GM12874 (cell line): ENCODE measurements around the gene OR4D10.

ENCODE experiments used
- TF ChIP-seq, protein P1 (sequence below): IDR thresholded peaks from 2 replicates; pipeline ENCODE4 v1.5.1; 2011; ENCODE audit warnings: low read depth, mild to moderate bottlenecking, control low read depth, low read length, moderate library complexity; ENCODE audit not compliant: insufficient read depth

The OR4D10 gene

DNA sequence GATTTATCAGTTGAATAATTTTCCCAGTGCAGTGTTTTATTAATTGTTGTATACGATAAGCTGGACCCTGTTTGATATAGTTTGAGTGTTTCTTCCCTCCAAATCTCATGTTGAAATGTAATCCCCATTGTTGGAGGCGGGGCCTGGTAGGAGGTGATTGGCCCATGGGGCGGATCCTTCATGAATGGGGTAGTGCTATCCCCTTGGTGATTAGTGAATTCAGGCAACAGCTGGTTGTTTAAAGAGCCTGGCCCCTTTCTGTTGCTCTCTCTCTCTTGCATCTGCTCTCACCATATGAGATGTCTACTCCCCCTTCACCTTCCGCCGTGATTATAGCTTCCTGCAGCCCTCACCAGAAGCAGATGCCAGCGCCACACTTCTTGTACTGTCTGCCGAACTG lies 35.3 kb upstream of the OR4D10 start:
- TF ChIP-seq, protein P1, sequence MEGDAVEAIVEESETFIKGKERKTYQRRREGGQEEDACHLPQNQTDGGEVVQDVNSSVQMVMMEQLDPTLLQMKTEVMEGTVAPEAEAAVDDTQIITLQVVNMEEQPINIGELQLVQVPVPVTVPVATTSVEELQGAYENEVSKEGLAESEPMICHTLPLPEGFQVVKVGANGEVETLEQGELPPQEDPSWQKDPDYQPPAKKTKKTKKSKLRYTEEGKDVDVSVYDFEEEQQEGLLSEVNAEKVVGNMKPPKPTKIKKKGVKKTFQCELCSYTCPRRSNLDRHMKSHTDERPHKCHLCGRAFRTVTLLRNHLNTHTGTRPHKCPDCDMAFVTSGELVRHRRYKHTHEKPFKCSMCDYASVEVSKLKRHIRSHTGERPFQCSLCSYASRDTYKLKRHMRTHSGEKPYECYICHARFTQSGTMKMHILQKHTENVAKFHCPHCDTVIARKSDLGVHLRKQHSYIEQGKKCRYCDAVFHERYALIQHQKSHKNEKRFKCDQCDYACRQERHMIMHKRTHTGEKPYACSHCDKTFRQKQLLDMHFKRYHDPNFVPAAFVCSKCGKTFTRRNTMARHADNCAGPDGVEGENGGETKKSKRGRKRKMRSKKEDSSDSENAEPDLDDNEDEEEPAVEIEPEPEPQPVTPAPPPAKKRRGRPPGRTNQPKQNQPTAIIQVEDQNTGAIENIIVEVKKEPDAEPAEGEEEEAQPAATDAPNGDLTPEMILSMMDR, result no peak

DNA sequence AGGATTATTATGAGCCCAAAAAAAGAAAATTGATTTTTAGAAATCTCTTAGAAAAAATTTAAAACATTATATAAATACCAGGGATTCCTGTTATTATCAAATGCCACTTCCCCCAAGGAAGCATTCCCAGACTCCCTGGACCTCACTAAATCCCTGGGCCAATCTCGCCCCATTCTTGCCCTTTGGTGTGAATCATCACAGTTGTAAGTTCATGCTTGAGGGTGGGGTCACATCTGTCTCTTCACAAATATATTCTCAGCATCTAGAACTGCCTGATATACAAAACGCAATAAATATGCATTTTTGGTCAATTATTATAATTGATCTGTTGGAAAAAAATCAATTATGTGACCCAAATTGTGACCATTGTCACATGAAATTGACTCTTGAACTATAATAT lies 24.6 kb upstream of the OR4D10 start:
- TF ChIP-seq, protein P1, result no peak

DNA sequence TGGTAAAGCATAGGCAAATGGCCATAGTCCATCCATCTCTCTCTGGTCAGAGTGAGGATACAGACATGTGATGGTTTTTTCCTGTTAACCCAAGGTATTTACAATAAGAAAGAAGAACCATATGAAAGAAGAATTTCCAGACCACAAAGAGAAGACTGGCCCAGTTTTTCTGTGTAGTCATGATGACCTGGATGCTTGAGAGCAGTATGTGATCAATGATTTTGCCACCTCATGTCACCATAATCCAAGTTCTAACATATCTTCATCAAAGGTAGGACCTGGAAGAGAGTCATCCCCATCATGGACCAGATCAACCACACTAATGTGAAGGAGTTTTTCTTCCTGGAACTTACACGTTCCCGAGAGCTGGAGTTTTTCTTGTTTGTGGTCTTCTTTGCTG lies 16.5 kb upstream of the OR4D10 start, which contains the start of gene OR4D6:
Gene OR4D6 (plus strand): TSS at position 301 of the 400 bp plus-strand sequence. CDS start 0 bp downstream, at position 301.
- TF ChIP-seq, protein P1, result no peak

DNA sequence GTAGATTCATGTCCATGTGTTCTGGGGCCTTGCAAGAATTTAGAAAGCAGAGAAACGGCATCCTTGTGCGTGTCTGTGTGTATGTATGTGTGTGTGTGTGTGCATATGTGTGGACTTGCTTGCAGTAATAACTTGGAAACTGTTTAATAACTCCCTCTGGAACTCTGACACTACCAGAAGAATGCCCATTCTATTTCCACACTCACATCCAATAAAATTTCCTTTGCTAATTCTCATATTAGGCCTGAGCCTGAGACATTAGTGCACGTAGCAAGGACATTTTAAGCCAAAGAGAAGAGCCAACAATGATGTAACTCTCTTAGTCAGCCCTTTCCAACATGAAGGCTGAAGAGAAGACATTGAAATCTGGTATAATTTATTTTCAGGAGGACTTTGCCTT lies 13.2 kb upstream of the OR4D10 start:
- TF ChIP-seq, protein P1, result no peak

DNA sequence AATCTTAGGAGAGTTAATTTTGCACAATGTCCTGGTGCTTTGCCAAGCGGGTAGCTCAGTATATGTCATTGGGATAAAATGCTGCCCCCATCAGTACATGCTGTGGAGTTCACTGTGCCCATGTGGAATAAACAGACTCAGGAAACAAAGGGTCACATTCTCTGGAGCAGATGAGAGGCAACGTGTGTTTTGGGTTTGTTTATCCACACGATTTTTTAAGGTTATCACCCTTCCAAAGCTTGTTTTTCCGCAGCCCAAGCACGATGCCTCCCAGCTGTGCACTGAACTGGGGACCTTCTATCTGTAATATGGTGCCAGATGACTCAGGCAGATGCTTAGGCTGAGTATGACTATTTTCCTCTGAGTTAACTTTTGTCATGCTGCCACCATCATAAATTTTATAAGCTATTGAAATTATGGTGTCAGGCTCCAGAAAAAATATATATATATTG lies 9.9 kb upstream of the OR4D10 start:
- TF ChIP-seq, protein P1, result no peak

DNA sequence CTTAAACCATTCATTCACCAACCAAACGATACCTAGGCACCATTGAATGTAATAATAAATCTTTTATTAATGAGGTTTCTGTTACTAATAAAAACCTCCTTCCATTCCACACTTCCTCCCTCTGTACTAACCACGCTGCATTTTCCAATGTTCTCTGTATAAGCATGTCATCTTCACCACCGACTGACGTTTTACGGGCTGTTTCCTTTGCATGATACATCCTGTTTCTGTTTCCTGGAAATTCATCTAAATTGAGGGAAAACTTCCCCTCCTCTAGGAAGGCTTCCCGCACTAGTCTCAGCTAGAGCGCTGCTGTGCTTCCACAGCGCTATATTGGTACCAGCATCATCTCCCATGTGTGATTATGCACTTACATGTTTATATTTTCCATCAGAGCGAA lies 2.1 kb downstream of the OR4D10 start:
- TF ChIP-seq, protein P1, result no peak

DNA sequence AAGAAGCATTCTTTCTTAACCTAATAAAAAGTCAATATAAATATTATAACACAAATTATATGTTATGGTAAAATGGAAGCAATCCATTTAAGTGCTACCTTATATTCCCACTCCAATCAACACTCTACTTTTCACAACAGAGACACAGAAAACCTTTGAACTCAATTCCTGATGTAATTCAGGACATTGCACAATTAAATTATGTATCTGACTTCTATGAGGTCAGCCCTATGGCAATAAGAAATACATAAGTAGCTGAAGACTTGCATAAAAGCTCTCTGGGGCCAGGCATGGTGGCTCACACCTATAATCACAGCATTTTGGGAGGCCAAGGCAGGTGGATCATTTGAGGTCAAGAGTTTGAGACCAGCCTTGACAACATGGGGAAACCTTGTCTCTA lies 6.8 kb downstream of the OR4D10 start:
- TF ChIP-seq, protein P1, result no peak
